ENCODE measurements around the gene ZNF646.

ZNF646 gene, protein sequence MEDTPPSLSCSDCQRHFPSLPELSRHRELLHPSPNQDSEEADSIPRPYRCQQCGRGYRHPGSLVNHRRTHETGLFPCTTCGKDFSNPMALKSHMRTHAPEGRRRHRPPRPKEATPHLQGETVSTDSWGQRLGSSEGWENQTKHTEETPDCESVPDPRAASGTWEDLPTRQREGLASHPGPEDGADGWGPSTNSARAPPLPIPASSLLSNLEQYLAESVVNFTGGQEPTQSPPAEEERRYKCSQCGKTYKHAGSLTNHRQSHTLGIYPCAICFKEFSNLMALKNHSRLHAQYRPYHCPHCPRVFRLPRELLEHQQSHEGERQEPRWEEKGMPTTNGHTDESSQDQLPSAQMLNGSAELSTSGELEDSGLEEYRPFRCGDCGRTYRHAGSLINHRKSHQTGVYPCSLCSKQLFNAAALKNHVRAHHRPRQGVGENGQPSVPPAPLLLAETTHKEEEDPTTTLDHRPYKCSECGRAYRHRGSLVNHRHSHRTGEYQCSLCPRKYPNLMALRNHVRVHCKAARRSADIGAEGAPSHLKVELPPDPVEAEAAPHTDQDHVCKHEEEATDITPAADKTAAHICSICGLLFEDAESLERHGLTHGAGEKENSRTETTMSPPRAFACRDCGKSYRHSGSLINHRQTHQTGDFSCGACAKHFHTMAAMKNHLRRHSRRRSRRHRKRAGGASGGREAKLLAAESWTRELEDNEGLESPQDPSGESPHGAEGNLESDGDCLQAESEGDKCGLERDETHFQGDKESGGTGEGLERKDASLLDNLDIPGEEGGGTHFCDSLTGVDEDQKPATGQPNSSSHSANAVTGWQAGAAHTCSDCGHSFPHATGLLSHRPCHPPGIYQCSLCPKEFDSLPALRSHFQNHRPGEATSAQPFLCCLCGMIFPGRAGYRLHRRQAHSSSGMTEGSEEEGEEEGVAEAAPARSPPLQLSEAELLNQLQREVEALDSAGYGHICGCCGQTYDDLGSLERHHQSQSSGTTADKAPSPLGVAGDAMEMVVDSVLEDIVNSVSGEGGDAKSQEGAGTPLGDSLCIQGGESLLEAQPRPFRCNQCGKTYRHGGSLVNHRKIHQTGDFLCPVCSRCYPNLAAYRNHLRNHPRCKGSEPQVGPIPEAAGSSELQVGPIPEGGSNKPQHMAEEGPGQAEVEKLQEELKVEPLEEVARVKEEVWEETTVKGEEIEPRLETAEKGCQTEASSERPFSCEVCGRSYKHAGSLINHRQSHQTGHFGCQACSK (N-terminal part only)

DNA sequence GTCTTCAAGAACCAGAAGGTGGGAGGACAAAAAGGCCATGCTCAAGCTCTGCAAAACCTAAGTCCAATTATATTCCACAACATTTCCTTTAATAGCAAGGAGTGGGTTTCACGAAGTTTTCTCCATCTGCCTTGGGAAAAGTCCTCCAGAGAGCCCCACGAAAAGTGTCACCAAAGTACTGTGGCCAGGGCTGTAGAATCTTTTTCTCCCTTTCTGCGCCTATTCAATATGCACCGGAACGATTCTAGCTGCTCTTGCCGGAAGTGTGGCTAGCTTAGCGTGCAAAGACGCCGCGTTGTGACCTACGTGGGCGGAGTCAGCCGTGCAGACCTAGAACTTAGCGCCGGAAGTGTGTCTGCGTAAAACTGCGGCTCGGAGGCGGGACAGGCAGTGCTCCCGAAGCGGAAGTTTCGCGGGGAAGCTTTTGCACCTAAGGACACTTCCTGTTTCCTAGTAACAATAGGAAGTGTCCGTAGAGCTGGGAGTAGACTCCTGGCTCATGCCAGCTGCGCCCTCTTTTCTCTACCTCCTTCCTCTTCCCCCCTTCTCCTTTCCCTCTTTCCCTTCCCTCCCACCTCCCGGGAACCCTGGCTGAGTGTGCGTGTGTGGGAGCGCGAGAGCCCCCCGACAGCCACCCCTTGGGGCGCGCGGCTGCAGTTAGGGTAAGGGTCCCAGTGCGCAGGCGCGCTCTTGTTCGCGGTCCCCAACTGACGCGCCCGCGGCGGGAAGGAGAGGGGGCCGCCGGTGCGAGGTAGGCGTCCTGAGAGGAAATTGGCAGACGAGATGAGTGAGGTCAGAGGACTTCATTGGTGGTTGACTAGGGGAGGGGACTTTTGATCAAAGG lies at the start of gene ZNF646, which contains the start of gene ZNF668:
ZNF646 (plus strand) TSS at position 453 of the 844 bp plus-strand sequence. CDS start 1,903 bp downstream, outside the sequence.
ZNF668 (minus strand) TSS at position 271 of the 844 bp plus-strand sequence. CDS start 9,781 bp downstream, outside the sequence.
- peak; percentile 95 for DNase-seq (ENCODE audit: low spot score)

DNA sequence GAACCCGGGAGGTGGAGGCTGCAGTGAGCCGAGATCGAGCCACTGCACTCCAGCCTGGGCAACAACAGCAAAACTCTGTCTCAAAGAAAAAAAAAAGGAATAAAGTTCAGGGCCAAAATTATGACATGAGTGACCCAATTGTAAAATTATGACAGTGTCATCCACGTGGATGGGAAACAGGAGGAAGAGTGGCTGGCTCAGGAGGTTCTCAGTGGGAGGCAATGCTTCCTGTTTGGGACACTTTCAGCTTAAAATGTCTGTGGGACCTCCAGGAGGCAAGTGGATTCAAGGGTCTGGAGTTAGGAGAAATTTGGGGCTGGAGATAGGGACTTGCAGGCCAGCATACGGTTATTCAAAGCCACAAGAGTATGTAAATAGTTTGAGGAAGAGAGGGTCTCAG lies 48.9 kb upstream of the ZNF646 start:
- no peak for DNase-seq (ENCODE audit: low spot score)

DNA sequence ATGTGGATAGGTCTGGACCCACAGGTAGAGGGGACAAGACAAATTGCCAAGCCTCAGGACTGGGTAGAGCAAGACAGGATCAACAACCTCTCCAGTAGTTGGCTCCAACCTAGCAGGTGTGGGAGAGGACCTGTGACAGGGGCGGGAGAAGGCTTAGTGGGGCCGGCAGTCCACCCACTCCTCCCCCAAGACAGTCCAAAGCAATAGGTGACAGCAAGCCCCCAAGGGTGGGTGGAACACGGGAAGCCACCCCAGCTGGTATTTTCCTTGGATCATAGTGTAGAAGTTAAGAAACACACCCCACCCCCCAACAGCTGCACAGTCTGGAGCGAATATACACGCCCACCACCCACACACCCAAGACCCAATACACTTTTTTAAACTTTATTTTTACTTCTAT lies 45.0 kb upstream of the ZNF646 start:
- DNase-seq (ENCODE audit: low spot score): no peak

DNA sequence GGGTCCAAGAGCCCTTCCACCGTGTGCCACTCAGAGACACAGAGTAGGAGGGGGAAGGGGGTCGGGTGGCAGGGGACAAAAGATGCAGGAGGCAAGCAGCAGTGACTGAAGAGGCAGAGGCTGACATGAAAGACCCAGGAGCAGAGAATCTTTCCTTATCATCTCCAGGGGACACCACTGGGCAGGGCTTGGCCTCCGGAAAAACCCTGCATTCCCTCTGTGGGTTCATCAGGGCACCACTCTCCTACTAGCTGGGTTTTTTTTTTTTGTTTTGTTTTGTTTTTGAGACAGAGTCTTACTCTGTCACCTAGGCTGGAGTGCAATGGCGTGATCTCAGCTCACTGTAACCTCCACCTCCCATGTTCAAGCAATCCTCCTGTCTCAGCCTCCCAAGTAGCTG lies 42.9 kb upstream of the ZNF646 start:
- DNase-seq (ENCODE audit: low spot score): no peak

DNA sequence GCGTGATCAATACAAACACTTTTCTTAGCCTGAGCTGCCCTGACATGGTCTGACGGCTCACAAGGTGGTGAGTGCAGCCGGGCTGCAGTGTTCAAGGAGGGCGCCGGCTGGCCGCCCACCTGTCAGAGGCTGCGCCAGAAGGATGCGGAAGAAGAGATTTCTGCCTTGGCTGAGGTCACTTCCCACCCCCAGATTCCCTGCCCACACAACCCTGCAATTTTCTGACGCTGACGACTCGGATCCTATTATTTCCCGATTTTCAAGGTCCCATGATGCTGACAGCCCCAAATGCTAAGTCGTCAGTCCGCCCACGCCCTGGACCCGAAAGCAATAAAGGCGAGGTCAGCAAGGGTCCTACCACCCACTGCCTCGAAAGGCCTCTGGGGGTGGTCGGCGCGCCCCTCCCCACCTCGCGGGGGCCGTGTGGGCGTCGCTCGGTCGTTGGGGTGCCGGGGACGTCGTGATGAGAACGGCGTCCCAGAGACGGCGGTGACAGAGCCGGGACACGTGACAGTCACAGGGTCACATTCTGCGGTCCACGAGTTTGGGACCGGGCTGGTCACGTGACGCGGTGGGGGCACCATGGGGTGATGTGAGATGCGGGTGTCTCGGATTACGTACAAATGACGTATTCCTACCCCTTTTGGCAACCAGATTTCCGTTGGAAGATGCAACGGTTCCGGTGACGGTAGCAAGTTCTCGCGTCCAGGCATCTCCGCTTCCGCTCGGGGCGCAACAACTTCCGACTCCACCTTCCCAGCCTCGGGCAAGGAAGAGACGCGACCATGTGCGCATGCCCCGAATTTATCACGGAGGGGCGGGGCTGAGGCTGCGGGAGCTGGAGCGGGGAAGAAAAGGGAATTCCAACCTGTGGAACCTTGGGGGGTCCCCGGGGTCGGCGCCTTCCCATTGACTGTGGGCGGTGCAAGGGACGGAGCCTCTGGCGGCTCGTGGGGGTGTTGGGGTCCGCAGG lies 41.2 kb upstream of the ZNF646 start, which contains the start of gene STX4:
STX4 (plus strand) TSS at position 823 of the 973 bp plus-strand sequence. CDS start 248 bp downstream, outside the sequence.
- peak; percentile 97 for DNase-seq (ENCODE audit: low spot score)

DNA sequence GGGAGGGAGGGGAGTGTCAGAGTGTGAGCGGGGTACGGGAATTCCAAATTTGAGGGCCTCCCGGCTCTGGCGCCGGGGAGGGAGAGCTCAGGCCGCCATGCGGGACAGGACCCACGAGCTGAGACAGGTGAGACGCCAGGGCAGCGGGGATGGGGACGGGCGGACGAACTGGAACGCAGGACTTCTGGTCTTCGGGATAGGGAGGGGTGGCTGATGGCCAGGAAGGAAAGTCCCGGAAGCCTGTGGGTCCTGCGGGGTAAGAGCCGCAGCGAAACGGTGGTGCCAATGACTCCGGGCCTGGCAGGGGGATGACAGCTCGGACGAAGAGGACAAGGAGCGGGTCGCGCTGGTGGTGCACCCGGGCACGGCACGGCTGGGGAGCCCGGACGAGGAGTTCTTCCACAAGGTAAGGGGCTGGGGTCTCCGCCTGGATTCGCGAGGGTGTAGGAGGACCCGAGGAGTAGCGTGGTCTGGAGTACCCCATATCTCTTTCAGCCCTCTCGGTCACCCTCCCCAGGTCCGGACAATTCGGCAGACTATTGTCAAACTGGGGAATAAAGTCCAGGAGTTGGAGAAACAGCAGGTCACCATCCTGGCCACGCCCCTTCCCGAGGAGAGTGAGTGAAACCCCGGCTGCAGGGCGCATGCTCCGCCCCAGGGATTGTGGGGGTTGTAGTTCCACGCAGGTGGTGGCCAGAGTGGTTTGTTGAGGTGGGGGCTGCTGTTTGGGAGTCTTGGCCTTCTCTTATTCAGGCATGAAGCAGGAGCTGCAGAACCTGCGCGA lies 40.3 kb upstream of the ZNF646 start:
- peak; percentile 98 for DNase-seq (ENCODE audit: low spot score)

DNA sequence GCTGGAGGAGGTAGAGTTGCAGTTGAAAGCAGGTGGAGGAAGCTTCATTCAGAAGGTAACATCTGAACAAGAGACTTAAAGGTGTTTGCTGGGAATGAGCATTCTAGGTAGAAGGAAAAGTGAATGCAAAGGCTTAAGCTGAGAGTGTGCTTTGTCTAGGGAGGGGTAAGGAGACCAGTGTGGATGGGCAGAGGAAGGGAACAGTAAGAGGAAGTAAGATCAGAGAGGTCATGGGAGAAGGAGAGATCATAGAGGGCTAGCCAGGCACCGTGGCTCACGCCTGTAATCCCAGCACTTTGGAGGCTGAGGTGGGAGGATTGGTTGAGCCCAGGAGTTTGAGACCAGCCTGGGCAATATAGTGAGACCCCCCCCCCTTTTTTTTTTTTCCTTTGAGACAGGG lies 37.5 kb upstream of the ZNF646 start:
- DNase-seq (ENCODE audit: low spot score): no peak

DNA sequence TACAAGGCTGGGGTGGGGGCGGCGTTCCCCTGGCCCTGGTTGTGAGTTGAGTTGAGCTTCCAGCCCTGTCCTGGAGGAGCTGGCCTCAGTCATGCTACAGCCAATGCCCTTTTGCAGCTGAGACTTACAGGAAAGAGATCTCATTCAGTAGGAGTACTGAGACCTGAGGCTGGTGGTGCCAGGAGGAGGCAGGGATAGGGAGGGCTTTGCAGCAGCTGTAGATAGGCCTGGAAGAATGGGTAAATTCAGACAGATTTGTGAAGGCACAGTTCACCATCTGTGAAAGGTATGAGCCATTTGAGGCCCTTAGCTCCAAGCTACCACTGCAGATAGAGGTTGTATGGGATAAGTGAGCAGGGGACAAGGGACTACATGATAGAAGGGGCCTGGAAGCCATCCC lies 35.2 kb upstream of the ZNF646 start:
- DNase-seq (ENCODE audit: low spot score): no peak

DNA sequence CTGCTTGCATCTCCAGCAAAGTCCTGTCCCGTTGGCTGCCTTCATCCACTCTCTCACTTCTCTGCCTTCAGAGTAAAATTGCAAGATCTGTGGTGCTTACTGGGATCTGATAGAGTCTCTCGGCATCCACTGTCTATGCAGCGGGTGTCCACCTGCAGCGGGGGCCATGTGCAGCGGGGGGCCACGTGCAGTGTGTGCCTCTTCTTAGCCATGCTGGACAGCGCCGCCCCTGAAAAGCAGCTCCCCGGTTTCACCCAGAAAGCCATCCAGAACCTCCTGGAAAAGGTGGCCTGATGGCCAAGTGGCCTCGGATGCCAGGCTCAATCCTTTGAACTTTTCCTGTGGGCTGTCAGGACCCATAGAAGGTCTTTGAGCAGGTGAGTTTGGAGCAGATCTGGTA lies 31.4 kb upstream of the ZNF646 start:
- DNase-seq (ENCODE audit: low spot score): no peak

DNA sequence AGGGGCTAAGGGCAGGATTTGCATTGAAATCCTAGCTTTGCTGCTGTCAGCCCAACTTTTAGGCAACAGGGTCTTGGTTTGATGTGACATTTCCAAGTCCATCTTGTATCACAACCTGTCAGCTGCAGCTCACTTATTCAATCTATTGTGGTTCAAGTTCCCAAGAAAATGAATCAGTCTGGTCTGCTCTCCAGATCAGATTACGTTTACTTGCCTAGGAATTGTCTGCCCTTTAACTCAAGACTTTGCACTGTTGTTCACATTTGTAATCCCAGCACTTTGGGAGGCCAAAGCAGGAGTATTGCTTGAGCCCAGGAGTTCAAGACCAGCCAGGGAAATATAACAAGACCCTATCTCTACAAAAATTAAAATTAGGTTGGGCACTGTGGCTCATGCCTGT lies 30.9 kb upstream of the ZNF646 start:
- DNase-seq (ENCODE audit: low spot score): no peak

DNA sequence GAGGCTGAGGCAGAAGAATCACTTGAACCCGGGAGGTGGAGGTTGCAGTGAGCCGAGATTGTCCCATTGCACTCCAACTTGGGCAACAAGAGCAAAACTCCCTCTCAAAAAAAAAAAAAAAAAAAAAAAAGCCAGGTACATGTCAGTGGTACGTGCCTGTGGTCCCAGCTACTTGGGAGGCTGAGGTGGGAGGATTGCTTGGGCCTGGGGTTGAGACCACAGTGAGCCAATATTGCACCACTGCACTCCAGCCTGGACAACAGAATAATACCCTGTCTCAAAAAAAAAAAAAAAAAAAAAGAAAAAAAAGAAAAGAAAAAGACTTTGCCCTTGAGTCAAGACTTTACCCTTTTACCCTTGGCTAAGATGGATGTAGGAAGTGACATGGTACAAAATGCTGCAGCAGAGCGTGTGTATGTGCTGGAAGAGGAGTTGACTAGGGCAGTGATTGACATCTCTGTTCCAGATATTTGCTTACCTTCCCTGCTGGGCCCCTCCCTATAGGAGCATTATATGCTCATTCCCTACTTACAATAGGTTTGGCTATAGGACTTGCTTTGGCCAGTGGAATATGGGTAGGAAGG lies 30.2 kb upstream of the ZNF646 start:
- no peak for DNase-seq (ENCODE audit: low spot score)

DNA sequence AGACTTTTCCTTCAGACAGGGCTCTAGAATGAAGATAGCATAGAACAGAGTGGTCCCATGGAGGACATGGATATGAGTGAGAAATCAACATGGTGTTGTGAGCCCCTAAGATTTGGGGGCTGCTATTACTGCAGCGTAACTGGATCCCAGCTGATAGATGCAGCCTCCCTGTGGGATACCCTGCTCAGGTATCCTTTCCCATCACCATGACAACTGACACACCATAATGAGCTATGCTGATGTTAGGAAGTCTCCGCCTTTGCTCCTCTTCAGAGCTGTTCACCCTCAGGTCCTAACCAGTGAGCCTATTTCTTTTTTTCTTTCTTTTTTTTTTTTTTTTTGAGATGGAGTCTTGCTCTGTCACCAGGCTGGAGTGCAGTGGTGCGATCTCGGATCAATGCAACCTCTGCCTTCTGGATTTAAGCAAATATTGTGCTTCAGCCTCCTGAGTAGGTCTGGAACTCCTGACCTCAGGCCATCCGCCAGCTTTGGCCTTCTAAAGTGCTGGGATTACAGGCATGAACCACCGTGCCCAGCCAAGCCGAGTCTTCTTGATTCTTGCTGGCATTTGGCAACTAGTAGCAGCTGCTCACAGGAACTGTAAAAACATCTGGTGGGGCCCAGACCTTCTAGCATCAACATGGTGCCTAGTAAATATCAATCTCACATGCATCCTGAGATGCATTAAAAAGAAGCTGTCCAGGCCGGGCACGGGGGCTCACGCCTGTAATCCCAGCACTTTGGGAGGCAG lies 23.8 kb upstream of the ZNF646 start:
- DNase-seq (ENCODE audit: low spot score): no peak

DNA sequence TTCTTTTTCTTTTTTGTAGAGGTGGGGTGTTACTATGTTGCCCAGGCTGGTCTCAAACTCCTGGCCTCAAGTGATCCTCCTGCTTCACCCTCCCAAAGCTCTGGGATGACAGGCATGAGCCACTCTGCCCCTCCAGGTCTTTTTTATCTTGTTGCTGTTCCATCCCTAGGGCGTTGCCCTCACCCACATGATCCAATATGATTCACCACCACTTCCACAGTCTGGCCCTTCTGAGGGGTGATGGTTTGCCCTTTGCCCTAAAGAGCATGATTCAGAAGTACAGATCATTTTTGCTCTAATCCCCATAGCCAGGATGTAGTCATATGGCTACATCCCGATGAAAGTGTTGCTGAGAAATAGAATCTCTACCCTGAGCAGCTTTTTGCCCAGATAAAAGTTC lies 22.1 kb upstream of the ZNF646 start:
- DNase-seq (ENCODE audit: low spot score): peak; percentile 92

DNA sequence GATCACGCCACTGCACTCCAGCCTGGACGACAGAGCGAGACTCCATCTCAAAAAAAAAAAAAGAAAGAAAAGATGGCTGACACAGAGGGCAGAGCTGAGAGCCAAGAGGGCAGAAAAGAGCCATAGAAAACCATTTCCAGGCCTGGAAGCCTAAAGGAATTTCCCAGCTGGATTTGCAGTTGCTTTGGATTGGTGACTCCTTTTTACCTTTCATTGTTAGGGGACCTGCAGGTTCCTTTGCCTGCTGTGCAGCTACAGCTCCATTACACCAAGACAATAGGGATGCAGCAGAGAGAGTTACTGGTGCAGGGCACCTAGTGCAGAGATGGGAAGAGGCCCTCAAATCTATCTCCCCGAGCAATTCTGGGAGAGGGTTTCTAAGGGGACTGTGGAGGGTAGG lies 18.6 kb upstream of the ZNF646 start:
- DNase-seq (ENCODE audit: low spot score): no peak

DNA sequence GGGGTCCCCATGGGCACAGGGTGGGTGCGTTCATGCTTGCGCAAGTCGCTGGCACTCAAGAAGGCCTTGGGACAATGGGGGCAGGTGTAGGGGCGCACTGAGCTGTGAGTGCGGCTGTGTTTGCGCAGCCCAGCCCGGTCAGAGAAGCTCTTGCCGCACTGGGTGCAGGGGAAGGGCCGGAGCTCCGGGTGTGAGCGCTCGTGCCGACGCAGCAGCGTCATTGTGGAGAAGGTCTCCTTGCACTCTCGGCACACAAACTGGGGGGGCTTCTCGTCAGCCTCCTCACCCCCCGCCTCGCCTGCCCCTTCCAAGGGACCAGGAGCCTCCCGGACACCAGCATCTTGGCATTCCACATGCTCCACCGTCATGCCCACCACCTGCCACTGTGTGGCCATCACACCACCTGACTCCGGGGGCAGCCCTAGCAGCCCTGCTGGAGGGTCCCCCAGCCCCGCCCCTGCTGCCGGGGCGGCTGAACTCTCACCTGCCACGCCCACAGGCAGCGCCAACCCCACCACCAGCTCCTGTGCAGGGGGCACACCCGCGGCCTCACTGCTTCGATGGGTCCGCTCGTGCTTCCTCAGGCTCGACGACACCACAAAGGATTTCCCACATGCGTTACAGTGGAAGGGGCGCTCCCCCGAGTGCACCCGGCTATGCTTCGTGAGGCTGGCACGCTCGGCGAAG lies 13.0 kb upstream of the ZNF646 start:
- no peak for DNase-seq (ENCODE audit: low spot score)

DNA sequence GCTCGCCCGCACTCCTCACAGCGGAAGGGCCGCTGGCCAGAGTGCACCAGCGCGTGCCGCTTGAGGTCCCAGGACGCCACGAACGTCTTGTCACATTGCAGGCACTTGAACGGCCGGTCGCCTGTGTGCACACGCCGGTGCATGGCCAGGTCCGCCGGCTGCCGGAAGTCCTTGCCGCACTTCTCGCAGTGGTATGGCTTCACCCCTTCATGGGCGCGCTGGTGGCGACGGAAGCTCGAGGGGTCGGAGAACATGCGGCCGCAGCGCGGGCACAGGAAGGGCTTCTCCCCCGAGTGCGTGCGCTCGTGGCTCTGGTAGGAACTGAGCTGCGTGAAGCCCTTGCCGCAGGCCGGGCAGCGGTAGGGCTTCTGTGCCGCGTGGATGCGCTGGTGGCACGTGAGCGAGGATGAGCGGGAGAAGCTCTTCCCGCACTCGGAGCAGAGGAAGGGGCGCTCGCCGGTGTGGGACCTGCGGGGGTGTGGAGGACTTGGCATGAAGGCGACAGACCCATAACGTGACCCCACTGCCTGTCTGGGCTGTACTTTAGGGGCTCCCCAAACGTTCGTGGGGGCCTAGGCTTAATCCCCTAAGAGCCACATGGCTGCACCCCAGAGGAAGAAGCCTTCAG lies 12.3 kb upstream of the ZNF646 start:
- no peak for DNase-seq (ENCODE audit: low spot score)

DNA sequence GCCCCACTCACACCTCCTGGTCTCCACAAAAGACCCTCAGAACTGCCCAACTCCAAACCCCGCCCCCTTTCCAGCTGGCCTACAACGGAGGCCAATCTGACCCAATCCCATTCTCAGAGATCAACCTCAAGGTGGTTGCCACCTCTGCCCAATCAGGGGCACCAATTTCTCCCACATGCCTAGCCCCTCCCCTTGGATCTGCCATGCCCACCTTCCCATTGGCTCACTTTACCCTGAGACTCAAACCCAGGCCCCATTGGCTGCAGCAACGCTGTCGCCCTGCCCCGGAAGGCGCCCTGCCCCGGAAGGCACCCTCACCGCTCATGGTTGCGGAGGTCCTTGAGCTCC lies 10.8 kb upstream of the ZNF646 start:
- DNase-seq (ENCODE audit: low spot score): no peak

All from GM03348 (cell line).